Vagina (tissue), 2 donors: ENCODE data around the gene PLOD2.

ENCODE experiments used
- POLR2AphosphoS5 ChIP-seq, 2 donors: sonication (generic); formaldehyde crosslinking; IDR thresholded peaks; one replicate each; pipeline ENCODE4 v1.9.0; 2017; ENCODE audit warnings: antibody characterized with exemption in 2 of 2, mild to moderate bottlenecking in 2 of 2, low read depth in 1 of 2; ENCODE audit not compliant: insufficient read depth in 1 of 2
- TF ChIP-seq, protein P1 (sequence below), 3 experiments: fragments of 450-650 bp in 2 of 3; fragments of 200-600 bp in 1 of 3; sonication (generic) in 1 of 3; IDR thresholded peaks; one replicate each; pipeline ENCODE4 v1.5.1; 2017 to 2019; ENCODE audit warnings: antibody characterized with exemption in 3 of 3, mild to moderate bottlenecking in 2 of 3, moderate library complexity in 2 of 3

DNA sequence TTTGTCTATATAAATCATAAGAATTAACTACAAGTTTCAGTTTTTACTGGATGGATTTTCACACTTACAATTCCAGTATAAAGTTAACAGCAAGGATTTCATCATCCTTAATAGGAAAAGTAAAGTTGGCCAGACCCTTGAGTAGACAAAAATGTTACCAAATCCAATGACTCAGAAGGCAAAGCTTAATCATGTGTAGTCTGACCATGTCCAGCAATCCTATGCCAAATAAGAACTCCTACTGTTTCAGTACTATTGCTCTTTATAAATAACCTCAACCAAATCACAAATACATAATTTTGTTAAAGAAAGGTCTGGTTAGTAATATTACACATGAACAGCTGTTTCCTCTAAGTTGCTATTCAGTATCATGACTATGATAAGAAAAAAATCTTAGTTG lies 35.0 kb downstream of the PLOD2 start:
- TF ChIP-seq, protein P1, sequence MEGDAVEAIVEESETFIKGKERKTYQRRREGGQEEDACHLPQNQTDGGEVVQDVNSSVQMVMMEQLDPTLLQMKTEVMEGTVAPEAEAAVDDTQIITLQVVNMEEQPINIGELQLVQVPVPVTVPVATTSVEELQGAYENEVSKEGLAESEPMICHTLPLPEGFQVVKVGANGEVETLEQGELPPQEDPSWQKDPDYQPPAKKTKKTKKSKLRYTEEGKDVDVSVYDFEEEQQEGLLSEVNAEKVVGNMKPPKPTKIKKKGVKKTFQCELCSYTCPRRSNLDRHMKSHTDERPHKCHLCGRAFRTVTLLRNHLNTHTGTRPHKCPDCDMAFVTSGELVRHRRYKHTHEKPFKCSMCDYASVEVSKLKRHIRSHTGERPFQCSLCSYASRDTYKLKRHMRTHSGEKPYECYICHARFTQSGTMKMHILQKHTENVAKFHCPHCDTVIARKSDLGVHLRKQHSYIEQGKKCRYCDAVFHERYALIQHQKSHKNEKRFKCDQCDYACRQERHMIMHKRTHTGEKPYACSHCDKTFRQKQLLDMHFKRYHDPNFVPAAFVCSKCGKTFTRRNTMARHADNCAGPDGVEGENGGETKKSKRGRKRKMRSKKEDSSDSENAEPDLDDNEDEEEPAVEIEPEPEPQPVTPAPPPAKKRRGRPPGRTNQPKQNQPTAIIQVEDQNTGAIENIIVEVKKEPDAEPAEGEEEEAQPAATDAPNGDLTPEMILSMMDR (IDR thresholded peaks at IDR 0.05), result no peak
- TF ChIP-seq POLR2AphosphoS5 (IDR thresholded peaks at IDR 0.05; ENCODE audit: insufficient read depth in 1 of 2, low read depth in 1 of 2), result peak; percentile 34 to 73
